Right lobe of liver (tissue), 6 donors: ENCODE measurements around the gene RCOR3. TPM values are rescaled to one million over a fixed set of nuclear protein-coding genes. Genes with fewer than 3 reads are reported as not detected.
"Not testable (repeated sequence)": the region's sequence is repeated elsewhere in the genome, so short reads cannot be mapped to it uniquely, and the experiment has no call there.

ENCODE experiments used
- ATAC-seq, 4 donors: fragments of 200-7000 bp; cut with Tn5 transposase; one replicate each; pipeline ENCODE4 v1.9.1; 2020; ENCODE audit warnings: mild to moderate bottlenecking in 4 of 4, moderate library complexity in 4 of 4
- DNase-seq, 3 donors: peaks; one replicate each; pipeline ENCODE4 v3.0.0-alpha.2; 2020
- H3K27ac ChIP-seq, 3 donors: fragments of 200-600 bp; one replicate each; pipeline ENCODE4 v1.8.0; 2022
- H3K27me3 ChIP-seq, 2 donors: fragments of 200-600 bp; one replicate each; pipeline ENCODE4 v1.8.0; 2022
- H3K36me3 ChIP-seq, 4 donors: fragments of 200-600 bp; sonication (generic) in 1 of 4; one replicate each; pipeline versions ENCODE4 v1.5.1 to v1.8.0; 2017 to 2022; ENCODE audit warnings: control low read depth in 1 of 4
- H3K4me1 ChIP-seq, 4 donors: fragments of 200-600 bp; sonication (generic) in 1 of 4; one replicate each; pipeline versions ENCODE4 v1.5.1 to v1.8.0; 2017 to 2022; ENCODE audit warnings: control low read depth in 1 of 4
- H3K4me3 ChIP-seq, 3 donors: fragments of 200-600 bp; one replicate each; pipeline ENCODE4 v1.8.0; 2022
- H3K9me3 ChIP-seq, 4 donors: fragments of 200-600 bp; sonication (generic) in 1 of 4; one replicate each; pipeline versions ENCODE4 v1.5.1 to v1.8.0; 2017 to 2022; ENCODE audit warnings: control low read depth in 1 of 4
- POLR2A ChIP-seq: fragments of 450-650 bp; IDR thresholded peaks from one replicate; pipeline ENCODE4 v1.6.1; 2017; ENCODE audit warnings: antibody characterized with exemption, mild to moderate bottlenecking
- WGBS: methylation state at CpG from one replicate; pipeline ENCODE4 v1.1.6; 2018; ENCODE audit warnings: low coverage, low lambda C conversion rate; ENCODE audit not compliant: insufficient coverage; ENCODE audit errors: missing lambda C conversion rate; 5-methylcytosine and 5-hydroxymethylcytosine counted together
- intact Hi-C, 2 donors: fragments of 100-400 bp; cut with DNase I; formaldehyde crosslinking; loops; one replicate each; pipeline versions ENCODE4 v1.11.2 to v1.14.1; 2022
- total RNA-seq, 6 experiments: library from RNA; depleted of rRNA in 2 of 6; stranded (reverse); fragments of >200 nt in 2 of 6; fragmentation: NEBNext Ultra II Directional in 3 of 6; extraction: Animal tissue kit (Norgen Biotek cat#: 25700) in 3 of 6; gene quantifications; one replicate each; pipeline versions ENCODE4 v1.1.0 to v1.2.4, GENCODE V29; 2016 to 2023
- TF ChIP-seq, protein P1 (sequence below), 4 donors: fragments of 200-600 bp in 3 of 4; fragments of 450-650 bp in 1 of 4; IDR thresholded peaks; one replicate each; pipeline versions ENCODE4 v1.5.1 to v1.8.0; 2016 to 2022; ENCODE audit warnings: antibody characterized with exemption in 4 of 4, mild to moderate bottlenecking in 2 of 4
- donor health status: DM: no; HTN: yes; CAD: no.
- donor health status: DM: no; HTN: no; CAD: no.
- donor health status: DM: no; HTN: no; CAD: no.
- donor health status: DM: no; HTN: yes; CAD: no.
- donor health status: DM: no; HTN: yes; CAD: no.

RCOR3 gene
- total RNA-seq, 6 experiments from 2014 or later = 13.0 to 24.6 (median 17.7) TPM

GRCh38 chr1:211247921-211248320 is 11.2 kb upstream of the RCOR3 start:
- intact Hi-C loops = no loop called here
- no peak overlapping the region for H3K27ac ChIP-seq
- TF ChIP-seq POLR2A = no peak
- TF ChIP-seq, protein P1, sequence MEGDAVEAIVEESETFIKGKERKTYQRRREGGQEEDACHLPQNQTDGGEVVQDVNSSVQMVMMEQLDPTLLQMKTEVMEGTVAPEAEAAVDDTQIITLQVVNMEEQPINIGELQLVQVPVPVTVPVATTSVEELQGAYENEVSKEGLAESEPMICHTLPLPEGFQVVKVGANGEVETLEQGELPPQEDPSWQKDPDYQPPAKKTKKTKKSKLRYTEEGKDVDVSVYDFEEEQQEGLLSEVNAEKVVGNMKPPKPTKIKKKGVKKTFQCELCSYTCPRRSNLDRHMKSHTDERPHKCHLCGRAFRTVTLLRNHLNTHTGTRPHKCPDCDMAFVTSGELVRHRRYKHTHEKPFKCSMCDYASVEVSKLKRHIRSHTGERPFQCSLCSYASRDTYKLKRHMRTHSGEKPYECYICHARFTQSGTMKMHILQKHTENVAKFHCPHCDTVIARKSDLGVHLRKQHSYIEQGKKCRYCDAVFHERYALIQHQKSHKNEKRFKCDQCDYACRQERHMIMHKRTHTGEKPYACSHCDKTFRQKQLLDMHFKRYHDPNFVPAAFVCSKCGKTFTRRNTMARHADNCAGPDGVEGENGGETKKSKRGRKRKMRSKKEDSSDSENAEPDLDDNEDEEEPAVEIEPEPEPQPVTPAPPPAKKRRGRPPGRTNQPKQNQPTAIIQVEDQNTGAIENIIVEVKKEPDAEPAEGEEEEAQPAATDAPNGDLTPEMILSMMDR (IDR thresholded peaks at IDR 0.05) = no peak
- DNase-seq (no peak), ATAC-seq (no peak)
- no peak overlapping the region for H3K4me3 ChIP-seq
- H3K9me3 ChIP-seq = no peaks in the 10 kb centered on the region
- no peaks in the 10 kb centered on the region for H3K4me1 ChIP-seq
- WGBS = no CpG with 5 or more reads among the region's 1 CpG
- no peaks in the 10 kb centered on the region for H3K27me3 ChIP-seq
- no peaks in the 10 kb centered on the region for H3K36me3 ChIP-seq

- H3K4me1 ChIP-seq, DNase-seq, ATAC-seq, H3K9me3 ChIP-seq, H3K4me3 ChIP-seq, H3K27ac ChIP-seq, H3K27me3 ChIP-seq, H3K36me3 ChIP-seq, intact Hi-C loops: not testable (repeated sequence)
- WGBS = 87% methylated on average over 3 of the region's 3 CpGs
Measured at GRCh38 chr1:211249611-211250010, 9.6 kb upstream of the RCOR3 start.

DNA sequence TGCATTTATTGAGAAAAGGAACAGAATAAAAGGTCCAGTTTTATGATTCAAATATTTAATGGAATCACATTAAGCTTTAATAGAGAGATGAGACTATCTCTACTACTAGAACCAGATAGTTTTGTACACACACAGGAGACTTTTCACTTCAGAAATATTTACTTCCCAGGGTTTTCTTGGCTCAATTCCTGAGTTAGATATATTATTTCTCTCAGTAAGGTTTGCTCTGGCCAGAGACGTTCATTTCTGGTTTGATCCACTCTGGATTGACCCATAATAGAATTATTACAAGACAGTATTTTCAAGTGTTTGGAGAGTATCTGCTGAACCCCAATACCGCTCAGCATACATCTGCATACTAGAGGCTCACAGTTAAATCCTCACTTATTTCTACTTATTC is 1.3 kb upstream of the RCOR3 start:
- Histone ChIP-seq H3K4me3 (peak overlapping the region; percentile 54 to 88 (median 81)), H3K27ac (peak overlapping the region; percentile 90 to 99 (median 93)), H3K4me1 (peaks cover 0 to 15% (median 8%) of the 10 kb centered on the region in 4 donors), H3K27me3 (no peaks in the 10 kb centered on the region), H3K36me3 (peaks cover 0 to 3% (median 0%) of the 10 kb centered on the region in 4 donors), H3K9me3 (no peaks in the 10 kb centered on the region)
- TF ChIP-seq POLR2A = no peak
- no peak for DNase-seq
- no peak for ATAC-seq
- 3% methylated on average over 2 of the region's 2 CpGs for WGBS
- intact Hi-C loops = no loop called here

DNA sequence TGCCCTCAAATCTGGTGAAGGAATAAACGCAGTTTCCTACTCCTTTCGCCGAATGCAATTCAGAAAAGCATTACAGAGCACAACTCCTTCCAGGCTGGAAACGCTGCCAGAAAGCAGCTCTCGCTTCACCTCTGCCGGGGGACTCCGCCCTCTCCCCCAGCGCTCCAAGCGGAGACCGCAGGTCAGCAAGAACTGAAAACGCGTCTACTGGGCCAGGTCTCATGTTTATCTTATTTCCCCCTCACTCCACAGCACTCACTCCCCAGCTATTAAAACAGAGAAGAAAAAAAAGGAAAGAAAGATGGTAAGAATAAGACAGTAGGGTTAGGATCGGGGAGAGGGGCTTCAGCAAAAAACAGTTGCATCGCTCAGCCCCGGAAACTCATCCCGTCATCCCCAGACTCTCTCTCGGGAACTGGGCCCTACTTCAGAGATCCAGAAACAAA is 833 bp upstream of the RCOR3 start:
- ATAC-seq (peak; percentile 39 to 57 (median 42)), DNase-seq (peak; percentile 79 to 86 (median 83))
- H3K4me1 ChIP-seq = peaks cover 0 to 15% (median 8%) of the 10 kb centered on the region in 4 donors
- peak overlapping the region; percentile 90 to 99 (median 93) for H3K27ac ChIP-seq
- H3K36me3 ChIP-seq = peaks cover 0 to 3% (median 0%) of the 10 kb centered on the region in 4 donors
- no peak for TF ChIP-seq POLR2A
- TF ChIP-seq, protein P1 (IDR thresholded peaks at IDR 0.05) = no peak
- no peaks in the 10 kb centered on the region for H3K27me3 ChIP-seq
- no peaks in the 10 kb centered on the region for H3K9me3 ChIP-seq
- peak overlapping the region; percentile 54 to 88 (median 81) for H3K4me3 ChIP-seq
- intact Hi-C loops = no loop called here
- WGBS = 0% methylated on average over 17 of the region's 17 CpGs

- Histone ChIP-seq H3K36me3 (peaks cover 0 to 11% (median 2%) of the 10 kb centered on the region in 4 donors), H3K27me3 (no peaks in the 10 kb centered on the region), H3K9me3 (no peaks in the 10 kb centered on the region), H3K4me1 (peaks cover 0 to 15% (median 8%) of the 10 kb centered on the region in 4 donors), H3K4me3 (peak overlapping the region; percentile 54 to 88 (median 81)), H3K27ac (peak overlapping the region; percentile 90 to 99 (median 93))
- intact Hi-C loops = no loop called here
- peak; percentile 10 to 34 (median 20) for ATAC-seq
- peak; percentile 63 to 74 (median 71) for DNase-seq
- TF ChIP-seq POLR2A = no peak
- TF ChIP-seq, protein P1 (IDR thresholded peaks at IDR 0.05) = no peak
- WGBS = 2% methylated on average over 18 of the region's 39 CpGs
Measured at GRCh38 chr1:211259638-211260126, 516 bp downstream of the RCOR3 start.
